CD4-positive, alpha-beta T cell treated with Interleukin-2 at 100 ng/mL for 4 hours (primary cell): Measurements from ENCODE around the gene CPSF4.
"Not testable (repeated sequence)": the region's sequence is repeated elsewhere in the genome, so short reads cannot be mapped to it uniquely, and the experiment has no call there.

Experiments used
- DNase-seq: peaks from one replicate; pipeline ENCODE4 v3.0.0-alpha.2; 2020; ENCODE audit warnings: low spot score

The CPSF4 gene

GRCh38 chr7:99408379-99409191 lies 30.2 kb upstream of the CPSF4 start, which contains the start of the genes BUD31 and PDAP1:
TSS of gene BUD31 (plus strand) at chr7:99408969. CDS start at chr7:99411093, 2,124 bp downstream.
TSS of gene PDAP1 (minus strand) at chr7:99408597. CDS start at chr7:99408548, 49 bp downstream.
- DNase-seq, result peak; percentile 98

GRCh38 chr7:99409192-99409572 lies 29.6 kb upstream of the CPSF4 start:
- DNase-seq, result no peak

GRCh38 chr7:99409806-99410205 lies 28.9 kb upstream of the CPSF4 start:
- DNase-seq, result no peak

DNA sequence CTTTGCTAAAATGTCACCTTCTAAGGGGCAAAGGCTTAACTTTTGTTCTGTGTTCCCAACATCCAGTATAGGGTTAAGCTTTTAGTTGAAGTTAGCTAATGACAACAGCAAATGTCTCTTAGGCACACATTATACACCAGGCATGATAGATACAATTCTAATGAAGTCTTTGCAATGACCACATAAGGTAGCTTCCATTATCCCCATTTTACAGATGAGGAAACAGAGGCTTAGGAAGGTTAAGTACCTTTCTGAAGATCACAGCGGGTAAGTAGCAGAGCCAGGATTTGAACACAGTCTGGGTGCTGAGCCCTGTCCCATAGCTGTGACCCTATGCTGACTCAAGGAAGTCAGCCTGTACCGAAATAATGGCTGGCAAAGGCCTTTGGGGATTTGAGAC lies 28.1 kb upstream of the CPSF4 start:
- no peak for DNase-seq

GRCh38 chr7:99415513-99416127 lies 23.1 kb upstream of the CPSF4 start:
- DNase-seq, result peak; percentile 26

GRCh38 chr7:99418260-99418659 lies 20.5 kb upstream of the CPSF4 start:
- no peak for DNase-seq

- DNase-seq, result no peak
These were observed 19.3 kb upstream of the CPSF4 start for GRCh38 chr7:99419323-99420021.

GRCh38 chr7:99420213-99420612 lies 18.5 kb upstream of the CPSF4 start:
- DNase-seq, result no peak

GRCh38 chr7:99420986-99421385 lies 17.8 kb upstream of the CPSF4 start:
- no peak for DNase-seq

DNA sequence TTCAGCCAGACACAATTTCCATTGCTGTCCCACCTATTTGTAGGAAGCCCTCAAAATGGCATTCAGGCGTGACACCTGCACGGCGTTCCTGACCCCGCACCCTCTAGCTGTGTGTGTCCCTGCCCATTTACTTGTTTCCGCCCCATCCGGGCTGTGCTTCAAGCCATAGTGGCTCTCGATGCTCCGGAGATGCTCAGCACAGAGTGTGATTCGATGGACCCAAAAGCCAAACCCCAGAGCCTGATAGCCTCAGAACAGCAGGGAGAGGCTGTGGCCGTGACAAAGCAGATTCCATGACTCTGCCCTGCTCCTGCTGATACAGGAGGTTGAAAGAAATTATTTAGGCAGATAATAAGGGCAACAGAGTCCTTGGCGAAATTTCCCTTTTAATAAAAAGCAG lies 16.6 kb upstream of the CPSF4 start:
- no peak for DNase-seq

- DNase-seq, result no peak
These were observed 16.1 kb upstream of the CPSF4 start for GRCh38 chr7:99422625-99423024.

GRCh38 chr7:99424932-99425730 lies 13.6 kb upstream of the CPSF4 start:
- DNase-seq, result no peak

GRCh38 chr7:99428972-99429566 lies 9.7 kb upstream of the CPSF4 start:
- no peak for DNase-seq

DNA sequence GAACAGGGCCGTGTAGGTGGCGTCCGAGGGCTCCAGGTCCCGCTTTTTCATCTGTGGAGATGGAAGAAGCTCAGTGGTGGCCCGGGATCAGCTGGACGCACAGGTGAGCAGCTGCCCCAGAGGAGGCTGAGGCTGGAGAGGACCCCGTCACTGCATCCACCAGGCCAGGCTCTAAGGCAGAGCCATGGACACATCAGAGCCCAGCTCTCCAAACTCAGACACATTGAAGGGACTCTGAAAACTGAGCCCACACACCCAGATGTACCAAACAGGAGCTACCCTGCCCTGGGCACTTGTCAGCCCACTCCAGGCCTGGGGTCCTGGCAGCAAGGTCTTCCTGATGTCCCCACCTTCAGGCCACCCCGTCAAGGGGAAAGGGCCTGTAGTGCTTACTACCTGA lies 9.0 kb upstream of the CPSF4 start:
- DNase-seq, result no peak

GRCh38 chr7:99431756-99432540 lies 6.8 kb upstream of the CPSF4 start:
- DNase-seq, result not testable (repeated sequence)

GRCh38 chr7:99433158-99433557 lies 5.6 kb upstream of the CPSF4 start:
- no peak for DNase-seq

DNA sequence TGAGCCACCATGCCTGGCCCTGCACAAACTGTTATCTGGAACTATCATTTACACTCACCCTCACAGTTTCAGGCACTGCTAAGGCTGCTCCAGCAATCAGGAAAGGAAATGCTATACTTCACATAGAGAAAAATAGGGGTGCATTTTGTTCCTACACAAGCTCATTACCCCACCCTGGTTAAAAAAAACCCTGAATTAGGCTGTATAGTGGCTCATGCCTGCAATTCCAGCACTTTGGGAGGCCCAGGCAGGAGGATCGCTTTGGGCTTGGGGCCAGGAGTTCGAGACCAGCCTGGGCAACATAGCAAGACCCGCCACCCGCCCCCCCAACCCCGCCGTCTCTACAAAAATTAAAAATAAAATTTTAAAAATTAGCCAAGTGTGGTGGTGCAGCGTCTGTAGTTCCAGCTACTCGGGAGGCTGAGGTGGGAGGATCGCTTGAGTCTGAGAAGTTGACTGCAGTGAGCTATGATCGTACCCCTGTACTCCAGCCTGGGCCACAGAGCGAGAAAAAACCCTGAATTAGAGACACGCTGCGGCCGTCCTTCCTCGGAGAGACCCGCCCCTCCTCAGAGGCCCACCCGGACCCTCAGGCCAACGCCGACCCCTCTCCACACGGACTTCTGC lies 684 bp upstream of the CPSF4 start:
- DNase-seq, result no peak

DNA sequence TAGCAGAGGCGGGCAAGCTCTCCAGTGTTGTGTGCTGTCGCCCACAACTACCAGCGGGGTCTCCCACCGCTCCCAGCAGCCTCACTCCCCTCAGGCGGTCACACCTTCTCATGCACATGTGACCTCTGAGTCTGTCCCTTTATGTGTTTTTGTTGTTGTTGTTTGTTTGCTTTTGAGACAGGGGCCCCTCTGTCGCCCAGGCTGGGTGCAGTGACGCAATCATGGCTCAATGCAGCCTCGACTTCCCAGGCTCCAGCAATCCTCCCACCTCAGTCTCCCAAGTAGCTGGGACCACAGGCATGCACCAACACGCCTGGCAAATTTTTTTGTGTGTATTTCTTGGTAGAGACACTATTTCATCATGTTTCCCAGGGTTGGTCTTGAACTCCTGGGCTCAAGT lies 1.5 kb downstream of the CPSF4 start:
- DNase-seq, result no peak

DNA sequence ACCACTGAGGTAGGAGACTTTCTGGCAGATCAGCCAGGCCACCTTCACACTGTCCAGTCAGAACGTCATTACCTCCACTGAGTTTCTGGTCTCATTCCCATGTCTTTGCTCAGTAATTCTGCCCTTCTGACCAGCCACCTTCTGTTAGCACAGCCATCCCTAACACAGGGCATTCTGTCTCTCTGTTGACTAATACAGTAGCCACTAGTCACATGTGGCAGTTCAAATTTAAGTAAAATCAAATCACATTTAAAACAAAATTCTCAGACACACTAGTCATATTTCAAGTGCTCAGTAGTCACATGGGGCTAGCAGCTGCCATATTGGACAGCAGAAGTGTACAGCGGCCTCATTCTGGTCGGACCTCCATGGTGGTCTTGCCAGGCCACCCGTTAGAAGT lies 7.4 kb downstream of the CPSF4 start:
- DNase-seq, result no peak

- DNase-seq, result no peak
These were observed 9.2 kb downstream of the CPSF4 start for GRCh38 chr7:99447943-99448342.
